Inflammatory macrophage (primary cell): ENCODE data around the gene RNF224.

ENCODE experiments used
- DNase-seq, 2 donors: peaks; one replicate each; pipeline ENCODE4 v3.0.0-alpha.2; 2020 to 2022

The RNF224 gene

DNA sequence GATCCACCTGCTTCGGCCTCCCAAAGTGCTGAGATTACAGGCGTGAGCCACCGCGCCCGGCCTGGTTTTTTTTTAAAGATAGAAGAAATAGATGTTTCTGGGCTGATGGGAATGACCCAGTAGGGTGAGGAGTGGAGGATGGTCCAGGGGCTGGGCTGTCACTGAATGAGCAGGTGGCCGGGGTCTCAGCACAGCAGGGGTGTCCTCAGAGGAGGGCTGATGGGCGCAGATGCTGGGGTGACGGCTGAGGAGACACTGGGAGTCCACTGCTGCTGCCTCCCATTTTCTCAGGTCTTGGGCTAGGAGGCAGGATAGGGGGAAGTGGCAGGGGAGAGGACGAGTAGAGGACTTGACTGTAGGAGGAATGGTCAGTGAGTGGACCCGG, 47.9 kb downstream of the RNF224 start:
- DNase-seq = no peak

DNA sequence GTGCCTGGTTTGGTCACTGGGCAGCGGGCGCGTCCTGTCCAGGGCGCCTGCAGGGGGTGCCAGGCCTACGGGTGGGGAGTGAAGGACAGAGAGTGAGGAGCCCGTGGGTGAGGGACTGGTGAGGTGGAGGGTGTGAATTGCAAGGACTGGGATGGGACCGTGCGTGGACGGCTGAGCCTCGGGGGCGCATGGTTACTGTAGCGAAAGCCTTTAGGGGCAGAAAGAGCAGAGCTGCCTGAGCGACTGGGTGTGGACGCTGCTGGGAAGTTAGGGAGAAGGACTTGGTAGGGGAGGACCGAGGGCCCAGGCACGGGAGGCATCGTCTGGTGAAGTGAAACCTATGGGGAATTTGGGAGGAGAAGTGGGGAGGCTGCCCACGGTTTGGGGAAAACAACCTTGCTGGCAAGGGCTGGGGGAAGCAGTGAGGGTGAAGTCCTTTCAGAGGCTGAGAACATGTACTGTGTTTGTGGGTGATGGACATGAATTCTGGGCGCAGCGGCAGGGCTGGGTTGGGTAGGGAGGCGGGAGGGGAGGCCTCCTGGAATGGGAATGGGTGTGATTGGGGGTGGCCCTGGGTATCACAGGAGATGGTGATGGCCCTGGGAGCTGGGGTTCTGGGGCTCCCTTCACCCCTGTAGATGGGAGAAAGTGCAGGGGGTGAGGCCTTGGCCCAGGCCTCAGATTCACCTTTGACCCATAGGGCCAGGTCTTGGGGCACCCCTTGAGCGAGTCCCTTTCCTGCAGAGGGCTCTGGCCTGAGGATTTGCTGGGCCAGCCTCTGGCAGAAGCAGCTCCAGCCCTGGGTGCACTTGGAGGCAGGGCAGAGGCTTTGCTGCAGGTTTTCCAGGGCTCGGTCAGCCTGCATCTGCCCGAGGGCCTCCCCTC, 48.5 kb downstream of the RNF224 start:
- DNase-seq = peak in 1 of 2 donors; percentile 20

DNA sequence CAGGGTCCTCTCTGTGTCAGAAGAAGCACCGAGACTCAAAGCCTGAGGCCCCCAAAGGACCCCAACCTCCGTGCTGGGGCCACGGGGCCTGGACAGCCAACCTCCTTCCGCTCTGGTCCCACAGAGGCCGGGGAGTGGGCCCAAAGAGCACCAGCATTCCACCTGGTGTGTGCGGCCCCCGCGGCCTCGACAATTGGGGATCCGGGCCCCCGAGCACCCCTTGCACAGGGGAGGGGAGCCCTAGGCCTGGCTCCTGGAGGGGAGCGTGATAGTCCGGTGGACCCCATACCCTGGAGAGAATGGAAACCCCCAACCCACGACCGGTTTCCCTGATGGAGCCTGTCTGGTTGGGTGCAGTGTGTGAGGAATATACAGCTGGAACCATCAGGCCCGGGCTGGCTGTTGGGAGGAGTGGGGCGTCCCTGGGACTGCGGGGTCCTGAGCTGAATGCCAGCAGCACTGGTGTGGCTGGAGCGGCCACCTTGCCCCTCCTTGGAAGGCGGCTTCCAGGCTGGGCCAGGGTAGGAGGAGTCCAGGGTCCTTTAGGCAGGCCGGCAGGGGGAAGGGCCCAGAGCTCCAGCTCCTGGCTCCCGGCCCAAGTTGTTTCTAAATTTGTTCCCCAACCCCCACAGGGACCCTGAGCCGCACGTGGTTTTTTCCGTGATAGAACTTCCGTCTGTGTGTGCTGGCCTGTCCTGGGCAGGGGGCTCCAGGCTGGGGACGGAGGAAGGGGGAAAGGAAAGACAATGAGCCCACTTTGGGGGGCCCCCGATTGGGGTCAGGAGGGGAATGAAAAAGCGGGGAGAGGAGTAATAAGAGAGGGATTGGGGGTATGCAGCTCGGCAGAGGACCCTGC, 49.4 kb downstream of the RNF224 start:
- peak; percentile 50 to 59 for DNase-seq

DNA sequence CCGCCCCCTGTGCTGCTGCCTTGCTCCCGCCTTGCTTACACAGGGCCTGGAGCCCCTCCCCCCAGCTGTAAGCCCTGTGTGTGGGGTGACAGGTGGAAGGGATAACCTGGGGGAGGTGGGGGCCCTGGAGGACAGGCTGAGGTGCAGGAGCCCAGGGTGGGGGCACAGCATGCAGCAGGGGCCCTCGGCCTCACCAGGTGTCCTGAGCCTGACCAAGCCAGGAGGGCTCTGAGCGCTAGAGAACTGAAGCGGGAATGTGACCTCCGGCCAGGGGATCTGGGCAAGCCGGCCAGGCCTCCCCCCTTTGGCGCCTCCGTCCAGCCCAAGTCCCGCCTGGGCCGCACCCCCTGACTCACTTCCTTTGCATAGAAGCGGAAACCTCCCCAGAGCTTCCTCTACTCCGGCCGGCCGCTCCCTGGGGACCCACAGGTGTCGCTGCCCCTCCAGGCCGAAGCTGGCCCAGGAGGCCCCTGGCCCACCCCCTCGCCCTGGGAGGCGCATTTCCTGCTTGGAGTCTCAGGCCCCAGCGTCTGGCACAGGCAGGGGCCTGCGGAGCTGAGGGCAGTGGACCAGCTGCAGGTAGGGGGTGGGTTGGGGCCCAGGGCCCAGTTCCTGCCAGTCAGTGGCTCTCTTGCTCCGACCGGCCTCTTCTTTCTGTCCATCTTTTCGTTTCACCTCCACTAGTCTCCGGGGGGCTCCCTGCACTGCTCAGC, 50.2 kb downstream of the RNF224 start, which contains the start of gene TOR4A:
TSS of gene TOR4A (plus strand) at position 398 of the 713 bp plus-strand sequence. CDS start 964 bp downstream, outside the sequence.
- peak; percentile 83 to 86 for DNase-seq

DNA sequence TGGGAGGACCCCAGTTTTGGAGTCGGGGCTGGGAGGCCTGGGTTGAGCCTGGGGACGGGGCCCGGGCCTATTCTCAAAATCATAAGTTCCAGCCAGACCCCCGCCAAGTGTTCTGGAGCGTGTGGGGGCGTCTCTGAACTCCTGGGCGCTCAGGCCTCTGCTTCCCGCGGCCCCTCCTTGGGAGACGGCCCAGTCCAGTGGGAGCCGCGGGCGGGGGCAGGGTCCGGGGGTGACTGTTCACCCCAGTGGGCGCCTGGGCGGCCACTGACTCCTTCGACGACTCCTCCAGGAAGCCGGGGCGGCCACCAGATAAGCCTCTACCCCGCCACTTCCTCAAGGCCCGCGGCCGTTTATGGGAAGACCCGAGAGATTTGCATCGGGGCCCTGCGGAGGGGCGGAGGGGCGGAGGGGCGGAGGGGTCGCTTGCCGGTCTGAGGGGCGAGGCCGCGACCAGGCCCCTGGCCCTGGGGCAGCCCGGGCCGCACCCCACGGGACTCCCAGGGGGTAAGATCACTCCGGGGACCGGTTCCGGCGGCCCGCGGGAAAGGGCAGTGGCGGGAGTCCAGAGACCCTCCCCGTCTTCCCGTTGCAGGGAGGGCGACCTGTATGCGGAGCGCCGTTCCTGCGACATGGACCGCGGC, 50.9 kb downstream of the RNF224 start:
- DNase-seq = peak; percentile 30 to 52
